GM18867 (cell line): Measurements from ENCODE around the gene MRTFB.

Source experiments
- ATAC-seq: cut with Tn5 transposase; IDR thresholded peaks from one replicate; pipeline ENCODE4 v1.9.1; 2021; ENCODE audit warnings: mild to moderate bottlenecking, moderate library complexity; ENCODE audit not compliant: unreplicated experiment

Gene MRTFB

DNA sequence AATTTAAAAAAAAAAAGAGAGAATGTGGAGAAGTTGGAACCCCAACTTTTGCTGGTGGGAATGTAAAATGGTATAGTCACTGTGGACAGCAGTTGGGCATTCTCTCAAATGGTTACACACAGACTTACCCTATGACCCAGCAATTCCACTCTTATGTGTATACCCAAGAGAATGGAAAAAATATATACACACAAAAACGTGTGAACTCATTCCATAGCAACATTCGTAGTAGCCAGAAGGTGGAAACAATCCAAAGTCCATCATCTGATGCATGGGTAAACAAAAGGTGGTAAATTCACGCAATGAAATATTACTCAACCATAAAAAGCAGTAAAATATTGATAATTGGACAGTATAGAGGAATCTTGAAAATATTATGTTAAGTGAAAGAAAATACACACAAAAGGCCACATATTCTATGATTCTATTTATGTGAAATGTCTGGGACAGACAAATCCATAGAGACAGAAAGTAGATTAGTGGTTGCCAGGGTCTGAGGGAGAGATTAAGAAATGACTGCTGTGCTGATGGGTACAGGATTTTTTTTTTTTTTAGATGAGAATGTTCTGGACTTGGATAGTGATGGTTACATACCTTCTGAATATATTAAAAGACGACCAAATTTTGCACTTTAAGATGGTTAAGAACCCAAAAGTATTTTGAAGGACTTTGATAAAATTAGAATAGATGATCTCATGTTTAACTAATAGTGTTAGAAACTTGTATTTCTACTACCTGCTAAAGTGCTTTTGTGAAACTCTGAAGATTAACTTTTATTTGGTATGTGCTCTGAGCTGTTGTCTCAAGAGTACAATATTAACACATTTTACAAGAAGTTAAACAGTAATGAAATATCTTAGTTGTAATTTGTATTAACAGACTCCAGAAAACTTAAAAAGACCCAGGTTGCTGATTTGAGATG is 60.9 kb downstream of the MRTFB start:
- ATAC-seq, result no peak

- ATAC-seq, result peak; percentile 63
Observed at GRCh38 chr16:14132696-14133048, 61.6 kb downstream of the MRTFB start.

DNA sequence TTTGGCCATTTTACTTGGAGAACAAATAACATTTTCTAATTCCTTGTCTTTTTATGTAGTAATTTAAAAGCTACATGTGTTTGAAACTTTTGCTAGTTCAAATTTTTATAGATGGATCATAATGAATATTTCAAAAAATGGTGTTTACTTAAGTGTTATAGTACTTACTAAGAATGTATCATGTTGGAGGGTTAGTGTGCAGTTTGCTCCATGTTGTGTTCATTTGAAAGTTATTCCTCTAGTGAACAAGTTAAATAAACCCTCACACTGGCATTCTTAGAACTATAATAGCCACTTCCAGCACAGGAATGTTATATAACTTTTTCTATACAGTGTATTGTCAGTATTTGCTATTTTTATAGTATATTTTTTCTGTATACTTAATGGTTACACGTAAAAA is 62.8 kb downstream of the MRTFB start:
- no peak for ATAC-seq

GRCh38 chr16:14135704-14136103 is 64.6 kb downstream of the MRTFB start:
- ATAC-seq, result no peak

GRCh38 chr16:14139872-14140271 is 68.8 kb downstream of the MRTFB start:
- ATAC-seq, result no peak

- no peak for ATAC-seq
Observed at GRCh38 chr16:14140923-14141322, 69.8 kb downstream of the MRTFB start.

GRCh38 chr16:14146445-14146844 is 75.3 kb downstream of the MRTFB start:
- ATAC-seq, result peak; percentile 41

DNA sequence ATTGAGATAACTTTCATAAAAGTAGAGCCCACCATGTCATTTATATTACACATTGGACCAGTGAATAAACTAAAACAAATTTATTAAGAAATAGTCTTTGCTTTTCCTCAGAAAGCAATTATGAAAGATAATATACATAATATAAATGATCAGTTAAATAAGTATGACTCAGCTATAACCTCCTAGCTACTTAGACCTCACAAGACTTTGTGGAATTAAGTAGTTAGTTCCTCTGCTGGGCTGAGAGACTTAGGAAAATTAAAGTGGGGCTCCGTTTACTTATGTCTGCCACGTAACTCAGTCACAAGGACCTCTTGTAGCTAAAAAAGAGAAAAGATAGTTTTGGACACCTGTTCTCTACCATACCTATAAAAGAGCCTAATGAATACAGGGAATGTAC is 76.9 kb downstream of the MRTFB start:
- ATAC-seq, result no peak

DNA sequence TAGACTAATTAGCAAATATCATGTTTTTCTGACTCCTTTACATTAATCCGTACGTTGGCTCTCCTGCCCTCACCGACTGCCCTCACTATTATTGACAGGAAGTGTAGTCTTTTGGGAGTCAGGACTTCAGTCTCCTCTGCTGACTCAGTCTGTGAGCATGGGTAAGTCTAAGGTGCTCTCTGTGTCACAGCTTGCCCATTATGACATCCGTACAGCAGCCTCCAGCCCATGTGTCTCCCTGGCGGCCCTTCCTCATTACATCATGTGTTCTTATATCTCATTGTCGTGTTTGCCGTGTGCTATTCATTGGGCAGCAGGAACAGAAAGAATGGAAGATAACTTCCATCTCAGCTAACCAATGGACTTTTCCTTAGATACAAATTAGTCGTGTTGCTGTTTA is 77.5 kb downstream of the MRTFB start:
- no peak for ATAC-seq

- ATAC-seq, result no peak
Observed at GRCh38 chr16:14150796-14151195, 79.7 kb downstream of the MRTFB start.

DNA sequence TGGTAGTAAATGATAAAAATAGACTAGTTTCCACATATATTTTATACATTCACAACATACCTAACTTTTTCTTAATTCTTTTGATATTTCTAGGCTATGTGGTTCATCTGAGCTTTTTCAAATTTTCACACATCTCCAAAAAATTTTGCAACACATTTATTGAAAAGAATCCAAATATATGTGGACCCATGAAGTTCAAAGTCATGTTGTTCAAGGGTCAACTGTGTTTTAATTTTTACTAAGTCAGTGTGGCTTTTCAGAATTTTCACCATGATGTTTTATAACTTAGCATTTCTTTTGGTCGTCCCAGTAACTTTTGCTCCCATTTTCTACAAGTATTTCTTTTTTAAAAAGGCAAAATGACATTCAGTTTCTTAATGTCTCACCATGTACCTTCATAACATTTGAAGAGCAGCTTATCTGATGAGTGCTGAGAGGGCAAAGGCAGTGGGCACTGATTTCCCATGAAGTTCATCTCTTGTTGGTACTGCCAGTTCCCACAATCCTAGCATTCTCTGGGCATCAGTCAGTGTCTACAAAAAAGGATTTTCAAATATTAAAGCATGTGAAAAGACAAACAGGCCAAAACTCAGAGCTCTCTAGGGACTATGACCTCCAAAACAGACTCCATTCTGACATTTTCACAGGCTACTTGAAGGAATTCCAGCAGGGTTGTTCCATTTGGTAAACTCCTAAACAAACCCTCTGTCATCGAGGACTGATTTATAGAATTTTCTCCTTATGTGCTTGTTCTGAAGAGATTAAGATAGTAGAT is 80.3 kb downstream of the MRTFB start:
- no peak for ATAC-seq

GRCh38 chr16:14155572-14156190 is 84.6 kb downstream of the MRTFB start:
- no peak for ATAC-seq

DNA sequence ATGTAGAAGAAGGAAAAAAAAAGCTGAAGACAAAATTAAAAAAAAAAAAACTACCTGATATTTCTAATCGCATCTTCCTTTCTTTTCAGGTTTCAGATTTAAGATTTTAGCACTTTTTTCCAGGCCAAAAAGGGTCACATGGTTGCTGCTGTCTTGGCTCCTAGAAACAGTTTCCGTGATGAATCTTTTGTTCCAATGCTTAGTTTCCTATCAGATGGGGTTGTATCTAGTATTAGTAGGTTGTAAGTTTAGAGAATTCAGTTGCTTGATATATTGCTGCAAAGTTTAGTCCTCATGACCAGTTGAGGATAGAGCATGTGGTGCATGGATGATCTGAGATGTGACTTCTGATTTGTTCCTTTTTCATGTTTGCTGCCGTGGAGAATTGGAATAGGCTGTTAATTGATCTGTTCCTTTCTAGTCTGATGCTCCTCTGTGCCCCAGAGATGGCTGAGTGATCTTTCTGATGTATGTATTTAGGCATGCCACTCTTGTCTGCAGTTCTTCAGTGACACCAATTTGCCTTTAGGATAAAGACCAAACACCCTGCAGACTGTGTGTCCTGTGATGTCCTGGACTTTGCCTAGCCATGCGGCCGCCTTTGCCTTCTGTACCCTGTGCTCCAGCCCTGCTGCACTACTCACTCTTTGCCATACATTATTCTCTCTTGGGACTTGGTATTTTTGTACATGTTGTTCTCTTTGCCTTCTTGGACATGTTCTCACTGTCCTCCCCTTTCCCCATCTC is 94.0 kb downstream of the MRTFB start:
- no peak for ATAC-seq

DNA sequence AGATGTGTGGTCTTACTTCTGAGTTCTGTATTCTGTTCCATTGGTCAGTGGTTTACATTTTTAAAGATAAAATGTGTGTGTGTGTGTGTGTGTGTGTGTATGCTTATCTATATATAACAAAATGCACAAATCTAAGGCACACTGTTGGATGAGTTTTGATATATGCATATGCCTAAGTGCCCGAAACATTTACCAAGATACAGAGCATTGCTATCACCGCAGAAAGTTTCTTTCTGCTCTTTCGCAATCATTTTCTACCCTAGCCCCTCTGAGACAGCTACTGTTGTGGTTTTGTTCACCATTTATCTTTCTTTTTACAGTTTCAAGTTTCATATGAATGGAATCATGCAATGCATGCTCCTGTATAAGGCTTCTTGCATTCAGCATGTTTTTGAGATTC is 97.0 kb downstream of the MRTFB start:
- no peak for ATAC-seq

- no peak for ATAC-seq
Observed at GRCh38 chr16:14172200-14172809, 101.2 kb downstream of the MRTFB start.

GRCh38 chr16:14175086-14175485 is 104.0 kb downstream of the MRTFB start:
- no peak for ATAC-seq

- ATAC-seq, result no peak
Observed at GRCh38 chr16:14177704-14178103, 106.6 kb downstream of the MRTFB start.

- no peak for ATAC-seq
Observed at GRCh38 chr16:14179116-14179515, 108.0 kb downstream of the MRTFB start.

GRCh38 chr16:14180481-14180944 is 109.4 kb downstream of the MRTFB start:
- ATAC-seq, result no peak

DNA sequence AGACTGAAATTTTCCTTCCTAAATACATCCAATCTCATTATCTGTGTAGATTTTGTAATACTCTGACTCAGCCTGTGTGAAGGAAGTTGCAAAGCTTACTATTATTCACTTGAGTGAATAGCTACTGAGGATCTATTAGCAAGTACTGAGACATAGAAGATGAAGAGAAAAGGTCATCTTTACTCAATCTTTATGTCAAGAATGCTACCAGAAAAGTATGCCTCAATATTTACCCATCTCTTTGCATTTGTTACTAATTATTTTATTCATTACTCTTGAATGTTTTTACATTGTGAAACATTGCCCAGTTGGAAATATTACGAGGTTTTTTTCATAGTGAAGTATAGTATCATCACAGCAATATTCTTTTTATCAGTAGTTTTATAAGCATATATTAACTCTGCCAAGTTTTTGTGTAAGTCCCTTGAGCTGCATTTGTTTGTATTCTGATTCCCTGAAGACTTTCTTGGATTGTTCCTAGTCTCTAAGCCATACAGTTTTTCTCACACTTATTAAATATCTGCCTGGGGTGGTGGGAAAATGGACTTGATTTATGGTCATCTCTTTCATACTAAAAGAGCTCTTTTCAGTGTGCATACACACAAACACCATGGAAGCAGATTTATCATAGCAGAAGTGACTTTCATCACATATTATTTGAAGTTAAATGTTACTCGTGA is 110.4 kb downstream of the MRTFB start:
- no peak for ATAC-seq
